WTC11 (cell line): ENCODE data around the gene ZNF367. TPM values are rescaled to one million over a fixed set of nuclear protein-coding genes. Genes with fewer than 3 reads are reported as not detected.

ENCODE experiments used
- ATAC-seq: fragments of 200-7000 bp; cut with Tn5 transposase; 2 replicates; pipeline ENCODE4 v1.10.0; 2021; ENCODE audit warnings: mild to moderate bottlenecking, moderate library complexity
- CTCF ChIA-PET: fragments of 300-600 bp; sonication (Branson Sonifier 250); formaldehyde crosslinking; loops from one replicate; lab custom pipeline; 2021; ENCODE audit warnings: antibody characterized with exemption; lab: Charles Lee
- POLR2A ChIA-PET: fragments of 350-600 bp; sonication (Branson Sonifier 250); formaldehyde crosslinking; loops from one replicate; lab custom pipeline; 2021; ENCODE audit warnings: antibody characterized with exemption; lab: Charles Lee
- DNase-seq: peaks from one replicate; pipeline ENCODE4 v3.0.0; 2021; ENCODE audit warnings: low spot score
- H3K27ac Mint-ChIP-seq: 2 replicates; pipeline ENCODE4 v1.8.0; 2021; ENCODE audit warnings: mixed read lengths
- H3K27me3 Mint-ChIP-seq: 2 replicates; pipeline ENCODE4 v1.8.0; 2021; ENCODE audit warnings: low read depth, mild to moderate bottlenecking, moderate library complexity, mixed read lengths
- H3K36me3 Mint-ChIP-seq: 2 replicates; pipeline ENCODE4 v1.8.0; 2021; ENCODE audit warnings: mixed read lengths
- H3K4me1 Mint-ChIP-seq: 2 replicates; pipeline ENCODE4 v1.8.0; 2022; ENCODE audit warnings: mixed read lengths
- H3K4me3 Mint-ChIP-seq: 2 replicates; pipeline ENCODE4 v1.8.0; 2021; ENCODE audit warnings: mild to moderate bottlenecking, moderate library complexity, mixed read lengths
- H3K9me3 Mint-ChIP-seq: 2 replicates; pipeline ENCODE4 v1.8.0; 2021; ENCODE audit warnings: mixed read lengths
- CBFB ChIP-seq: sonication (generic); formaldehyde crosslinking; IDR thresholded peaks from 2 replicates; pipeline ENCODE4 v1.8.1; 2022; ENCODE audit warnings: mild to moderate bottlenecking, low read depth, missing genetic modification reagents
- CREB1 ChIP-seq: sonication (generic); formaldehyde crosslinking; IDR thresholded peaks from 2 replicates; pipeline ENCODE4 v1.8.0; 2023; ENCODE audit warnings: mild to moderate bottlenecking, missing genetic modification reagents
- CREM ChIP-seq: sonication (generic); formaldehyde crosslinking; IDR thresholded peaks from 2 replicates; pipeline ENCODE4 v1.8.1; 2022; ENCODE audit warnings: mild to moderate bottlenecking, missing genetic modification reagents, moderate library complexity
- EMX1 ChIP-seq: fragments of 250-450 bp; sonication (Bioruptor Pico); IDR thresholded peaks from 2 replicates; pipeline ENCODE4 v1.8.0; 2021; ENCODE audit warnings: mild to moderate bottlenecking
- ETV6 ChIP-seq: sonication (generic); formaldehyde crosslinking; IDR thresholded peaks from 2 replicates; pipeline ENCODE4 v1.8.1; 2022; ENCODE audit warnings: mild to moderate bottlenecking, missing genetic modification reagents
- TEAD1 ChIP-seq: sonication (generic); formaldehyde crosslinking; IDR thresholded peaks from 2 replicates; pipeline ENCODE4 v1.8.0; 2022; ENCODE audit warnings: mild to moderate bottlenecking, missing genetic modification reagents
- TP53 ChIP-seq: sonication (generic); formaldehyde crosslinking; IDR thresholded peaks from 2 replicates; pipeline ENCODE4 v1.8.1; 2023; ENCODE audit warnings: mild to moderate bottlenecking, missing genetic modification reagents
- ZNF138 ChIP-seq: sonication (generic); formaldehyde crosslinking; conservative IDR thresholded peaks from 2 replicates; pipeline ENCODE4 v1.8.1; 2022; ENCODE audit warnings: mild to moderate bottlenecking, moderate library complexity, missing genetic modification reagents
- ZNF219 ChIP-seq: sonication (generic); formaldehyde crosslinking; IDR thresholded peaks from 2 replicates; pipeline ENCODE4 v1.8.0; 2023; ENCODE audit warnings: missing genetic modification reagents, mild to moderate bottlenecking, borderline replicate concordance
- ZNF416 ChIP-seq: fragments of 250-450 bp; sonication (Bioruptor Pico); IDR thresholded peaks from 2 replicates; pipeline ENCODE4 v1.9.0; 2021; ENCODE audit warnings: mild to moderate bottlenecking, inconsistent platforms
- total RNA-seq: library from RNA; stranded (reverse); gene quantifications from 3 replicates; pipeline ENCODE4 v1.2.3, GENCODE V29; 2021
- TF ChIP-seq, protein P1 (sequence below): sonication (generic); formaldehyde crosslinking; IDR thresholded peaks from 2 replicates; pipeline ENCODE4 v1.8.0; 2022; ENCODE audit warnings: mild to moderate bottlenecking, missing genetic modification reagents
- TF ChIP-seq, protein P2 (sequence below): fragments of 250-450 bp; sonication (Bioruptor Pico); conservative IDR thresholded peaks from 2 replicates; pipeline ENCODE4 v1.9.0; 2021; ENCODE audit warnings: mild to moderate bottlenecking
- TF ChIP-seq, protein P3 (sequence below): sonication (generic); formaldehyde crosslinking; IDR thresholded peaks from 2 replicates; pipeline ENCODE4 v1.8.1; 2023; ENCODE audit warnings: mild to moderate bottlenecking, missing genetic modification reagents, moderate library complexity
- TF ChIP-seq, protein P4 (sequence below): fragments of 250-450 bp; sonication (Bioruptor Pico); IDR thresholded peaks from 2 replicates; pipeline ENCODE4 v1.9.0; 2021; ENCODE audit warnings: moderate library complexity, mild to moderate bottlenecking, inconsistent platforms, borderline replicate concordance
- TF ChIP-seq, protein P5 (sequence below): sonication (generic); formaldehyde crosslinking; IDR thresholded peaks from 2 replicates; pipeline ENCODE4 v1.8.1; 2022; ENCODE audit warnings: low read depth, mild to moderate bottlenecking, moderate library complexity, missing genetic modification reagents, borderline replicate concordance
- TF ChIP-seq, protein P6 (sequence below): sonication (generic); formaldehyde crosslinking; IDR thresholded peaks from 2 replicates; pipeline ENCODE4 v1.8.0; 2023; ENCODE audit warnings: missing genetic modification reagents, mild to moderate bottlenecking, borderline replicate concordance
- TF ChIP-seq, protein P7 (sequence below): fragments of 250-450 bp; sonication (Bioruptor Pico); IDR thresholded peaks from 2 replicates; pipeline ENCODE4 v1.9.0; 2021; ENCODE audit warnings: mild to moderate bottlenecking, borderline replicate concordance
- TF ChIP-seq, protein P8 (sequence below): sonication (generic); formaldehyde crosslinking; IDR thresholded peaks from 2 replicates; pipeline ENCODE4 v1.8.1; 2023; ENCODE audit warnings: mild to moderate bottlenecking, missing genetic modification reagents

Gene ZNF367
- total RNA-seq, 1 experiment from 2014 or later, result 7.4 TPM

DNA sequence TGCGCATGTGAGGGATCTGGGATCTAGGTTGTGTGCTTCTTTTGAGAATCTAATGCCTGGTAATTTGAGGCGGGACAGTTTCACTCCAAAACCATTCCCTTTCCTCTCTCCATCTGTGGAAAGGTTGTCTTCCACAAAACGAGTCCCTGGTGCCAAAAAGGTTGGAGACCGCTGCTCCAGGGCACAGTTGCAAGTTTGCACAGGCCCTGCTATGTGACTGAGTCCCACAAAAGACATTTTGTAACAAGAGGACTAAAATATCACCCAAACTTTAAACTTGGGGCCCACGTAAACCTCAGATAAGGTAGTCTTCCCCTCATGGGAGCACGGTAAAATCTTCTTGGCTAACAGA lies 5.8 kb upstream of the ZNF367 start:
- peak overlapping the region; percentile 47; the same call in 1 of the 2 replicates for H3K27ac Mint-ChIP-seq
- DNase-seq (no peak), ATAC-seq (no peak)
- ChIA-PET CTCF (interaction anchor here (1.4 to 1.8 kb wide), 2 partner anchors 25 to 243 kb away, joined by 4 to 5 read pairs; partner anchors contain the start of gene HABP4), POLR2A (no interaction called here)
- peaks cover 31% of the 10 kb centered on the region for H3K4me1 Mint-ChIP-seq
- H3K27me3 Mint-ChIP-seq, result no peaks in the 10 kb centered on the region
- H3K4me3 Mint-ChIP-seq, result no peak overlapping the region
- H3K36me3 Mint-ChIP-seq, result no peaks in the 10 kb centered on the region
- TF ChIP-seq, protein P1, sequence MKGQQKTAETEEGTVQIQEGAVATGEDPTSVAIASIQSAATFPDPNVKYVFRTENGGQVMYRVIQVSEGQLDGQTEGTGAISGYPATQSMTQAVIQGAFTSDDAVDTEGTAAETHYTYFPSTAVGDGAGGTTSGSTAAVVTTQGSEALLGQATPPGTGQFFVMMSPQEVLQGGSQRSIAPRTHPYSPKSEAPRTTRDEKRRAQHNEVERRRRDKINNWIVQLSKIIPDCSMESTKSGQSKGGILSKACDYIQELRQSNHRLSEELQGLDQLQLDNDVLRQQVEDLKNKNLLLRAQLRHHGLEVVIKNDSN (CRISPR knock-in tag), result no peak
- H3K9me3 Mint-ChIP-seq, result no peaks in the 10 kb centered on the region

DNA sequence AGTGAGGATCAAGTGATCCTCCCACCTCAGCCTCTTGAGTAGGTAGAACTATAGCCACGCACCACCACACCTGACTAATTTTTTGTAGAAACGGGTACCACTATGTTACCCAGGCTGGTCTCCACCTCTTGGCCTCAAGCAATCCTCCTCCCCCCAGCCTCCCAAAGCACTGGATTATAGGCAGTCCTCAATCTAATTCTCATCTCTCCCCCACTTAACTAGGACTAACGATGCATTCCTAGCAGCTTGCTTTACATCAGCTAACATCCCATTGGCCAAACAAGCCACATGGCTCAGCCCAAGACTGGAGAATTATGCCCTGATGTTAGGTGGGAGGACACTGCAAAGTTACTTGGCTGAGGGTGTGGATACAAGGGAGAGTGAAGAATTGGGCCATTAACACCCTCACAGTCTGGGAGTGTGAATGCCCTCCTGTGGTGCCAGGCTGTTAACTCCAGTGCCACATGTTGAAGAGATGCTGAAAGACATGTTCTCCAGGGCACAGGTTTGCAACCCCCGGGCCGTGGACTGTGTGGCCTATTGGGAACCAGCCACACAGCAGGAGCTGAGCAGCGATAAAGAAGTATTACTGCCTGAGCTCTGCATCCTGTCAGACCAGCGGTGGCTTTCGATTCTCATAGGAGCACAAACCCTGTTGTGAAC lies 5.3 kb upstream of the ZNF367 start:
- H3K4me3 Mint-ChIP-seq, result no peak overlapping the region
- ChIA-PET CTCF (interaction anchor here (1.1 to 1.8 kb wide), 3 partner anchors 18 to 243 kb away, joined by 3 to 5 read pairs (median 4); partner anchors contain the start of gene HABP4), POLR2A (no interaction called here)
- H3K27me3 Mint-ChIP-seq, result no peaks in the 10 kb centered on the region
- no peaks in the 10 kb centered on the region for H3K9me3 Mint-ChIP-seq
- no peaks in the 10 kb centered on the region for H3K36me3 Mint-ChIP-seq
- peaks cover 31% of the 10 kb centered on the region for H3K4me1 Mint-ChIP-seq
- H3K27ac Mint-ChIP-seq, result peak overlapping the region; percentile 47; the same call in 1 of the 2 replicates
- ATAC-seq (no peak), DNase-seq (no peak)
- TF ChIP-seq EMX1 (CRISPR knock-in tag), result no peak
- TF ChIP-seq, protein P2, sequence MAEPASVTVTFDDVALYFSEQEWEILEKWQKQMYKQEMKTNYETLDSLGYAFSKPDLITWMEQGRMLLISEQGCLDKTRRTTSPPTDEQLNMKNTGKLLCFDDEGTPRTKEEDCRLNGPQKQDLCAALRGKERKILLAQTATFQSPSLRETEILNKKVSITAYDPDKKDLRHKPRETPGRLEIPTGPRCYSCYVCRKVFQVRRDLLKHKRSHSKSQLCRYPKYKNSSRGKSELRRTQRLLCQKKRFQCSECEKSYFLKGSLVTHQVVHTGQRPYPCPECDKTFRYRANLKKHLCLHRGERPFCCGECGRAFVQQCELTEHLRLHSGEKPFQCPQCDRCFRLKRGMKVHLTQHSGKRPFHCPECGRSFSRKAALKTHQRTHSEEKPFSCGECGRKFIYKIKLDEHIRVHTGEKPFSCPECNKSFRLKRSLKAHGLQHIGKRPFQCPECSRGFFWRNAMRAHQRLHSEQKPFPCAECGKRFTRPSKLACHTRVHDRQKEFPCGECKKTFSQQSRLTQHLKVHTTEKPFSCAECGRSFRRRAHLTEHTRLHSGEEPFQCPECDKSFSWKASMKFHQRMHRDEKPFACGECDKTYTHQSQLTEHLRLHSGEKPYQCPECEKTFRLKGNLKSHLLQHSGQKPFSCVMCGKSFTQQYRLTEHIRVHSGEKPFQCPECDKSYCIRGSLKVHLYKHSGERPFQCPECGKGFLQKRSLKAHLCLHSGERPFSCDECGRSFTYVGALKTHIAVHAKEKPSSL, result no peak
- TF ChIP-seq, protein P3, sequence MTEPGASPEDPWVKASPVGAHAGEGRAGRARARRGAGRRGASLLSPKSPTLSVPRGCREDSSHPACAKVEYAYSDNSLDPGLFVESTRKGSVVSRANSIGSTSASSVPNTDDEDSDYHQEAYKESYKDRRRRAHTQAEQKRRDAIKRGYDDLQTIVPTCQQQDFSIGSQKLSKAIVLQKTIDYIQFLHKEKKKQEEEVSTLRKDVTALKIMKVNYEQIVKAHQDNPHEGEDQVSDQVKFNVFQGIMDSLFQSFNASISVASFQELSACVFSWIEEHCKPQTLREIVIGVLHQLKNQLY, result no peak
- TF ChIP-seq, protein P4, sequence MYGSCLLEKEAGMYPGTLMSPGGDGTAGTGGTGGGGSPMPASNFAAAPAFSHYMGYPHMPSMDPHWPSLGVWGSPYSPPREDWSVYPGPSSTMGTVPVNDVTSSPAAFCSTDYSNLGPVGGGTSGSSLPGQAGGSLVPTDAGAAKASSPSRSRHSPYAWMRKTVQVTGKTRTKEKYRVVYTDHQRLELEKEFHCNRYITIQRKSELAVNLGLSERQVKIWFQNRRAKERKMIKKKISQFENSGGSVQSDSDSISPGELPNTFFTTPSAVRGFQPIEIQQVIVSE, result no peak
- TF ChIP-seq ZNF138 (CRISPR knock-in tag), result no peak
- no peak for TF ChIP-seq TEAD1 (CRISPR knock-in tag)
- TF ChIP-seq ZNF416, result no peak
- no peak for TF ChIP-seq TP53 (CRISPR knock-in tag)
- TF ChIP-seq CREM (CRISPR knock-in tag), result no peak
- TF ChIP-seq, protein P5, sequence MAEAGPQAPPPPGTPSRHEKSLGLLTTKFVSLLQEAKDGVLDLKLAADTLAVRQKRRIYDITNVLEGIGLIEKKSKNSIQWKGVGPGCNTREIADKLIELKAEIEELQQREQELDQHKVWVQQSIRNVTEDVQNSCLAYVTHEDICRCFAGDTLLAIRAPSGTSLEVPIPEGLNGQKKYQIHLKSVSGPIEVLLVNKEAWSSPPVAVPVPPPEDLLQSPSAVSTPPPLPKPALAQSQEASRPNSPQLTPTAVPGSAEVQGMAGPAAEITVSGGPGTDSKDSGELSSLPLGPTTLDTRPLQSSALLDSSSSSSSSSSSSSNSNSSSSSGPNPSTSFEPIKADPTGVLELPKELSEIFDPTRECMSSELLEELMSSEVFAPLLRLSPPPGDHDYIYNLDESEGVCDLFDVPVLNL (CRISPR knock-in tag), result no peak
- no peak for TF ChIP-seq CREB1
- no peak for TF ChIP-seq ETV6 (CRISPR knock-in tag)
- TF ChIP-seq, protein P6, sequence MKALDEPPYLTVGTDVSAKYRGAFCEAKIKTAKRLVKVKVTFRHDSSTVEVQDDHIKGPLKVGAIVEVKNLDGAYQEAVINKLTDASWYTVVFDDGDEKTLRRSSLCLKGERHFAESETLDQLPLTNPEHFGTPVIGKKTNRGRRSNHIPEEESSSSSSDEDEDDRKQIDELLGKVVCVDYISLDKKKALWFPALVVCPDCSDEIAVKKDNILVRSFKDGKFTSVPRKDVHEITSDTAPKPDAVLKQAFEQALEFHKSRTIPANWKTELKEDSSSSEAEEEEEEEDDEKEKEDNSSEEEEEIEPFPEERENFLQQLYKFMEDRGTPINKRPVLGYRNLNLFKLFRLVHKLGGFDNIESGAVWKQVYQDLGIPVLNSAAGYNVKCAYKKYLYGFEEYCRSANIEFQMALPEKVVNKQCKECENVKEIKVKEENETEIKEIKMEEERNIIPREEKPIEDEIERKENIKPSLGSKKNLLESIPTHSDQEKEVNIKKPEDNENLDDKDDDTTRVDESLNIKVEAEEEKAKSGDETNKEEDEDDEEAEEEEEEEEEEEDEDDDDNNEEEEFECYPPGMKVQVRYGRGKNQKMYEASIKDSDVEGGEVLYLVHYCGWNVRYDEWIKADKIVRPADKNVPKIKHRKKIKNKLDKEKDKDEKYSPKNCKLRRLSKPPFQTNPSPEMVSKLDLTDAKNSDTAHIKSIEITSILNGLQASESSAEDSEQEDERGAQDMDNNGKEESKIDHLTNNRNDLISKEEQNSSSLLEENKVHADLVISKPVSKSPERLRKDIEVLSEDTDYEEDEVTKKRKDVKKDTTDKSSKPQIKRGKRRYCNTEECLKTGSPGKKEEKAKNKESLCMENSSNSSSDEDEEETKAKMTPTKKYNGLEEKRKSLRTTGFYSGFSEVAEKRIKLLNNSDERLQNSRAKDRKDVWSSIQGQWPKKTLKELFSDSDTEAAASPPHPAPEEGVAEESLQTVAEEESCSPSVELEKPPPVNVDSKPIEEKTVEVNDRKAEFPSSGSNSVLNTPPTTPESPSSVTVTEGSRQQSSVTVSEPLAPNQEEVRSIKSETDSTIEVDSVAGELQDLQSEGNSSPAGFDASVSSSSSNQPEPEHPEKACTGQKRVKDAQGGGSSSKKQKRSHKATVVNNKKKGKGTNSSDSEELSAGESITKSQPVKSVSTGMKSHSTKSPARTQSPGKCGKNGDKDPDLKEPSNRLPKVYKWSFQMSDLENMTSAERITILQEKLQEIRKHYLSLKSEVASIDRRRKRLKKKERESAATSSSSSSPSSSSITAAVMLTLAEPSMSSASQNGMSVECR (CRISPR knock-in tag), result no peak
- no peak for TF ChIP-seq CBFB
- TF ChIP-seq, protein P7, sequence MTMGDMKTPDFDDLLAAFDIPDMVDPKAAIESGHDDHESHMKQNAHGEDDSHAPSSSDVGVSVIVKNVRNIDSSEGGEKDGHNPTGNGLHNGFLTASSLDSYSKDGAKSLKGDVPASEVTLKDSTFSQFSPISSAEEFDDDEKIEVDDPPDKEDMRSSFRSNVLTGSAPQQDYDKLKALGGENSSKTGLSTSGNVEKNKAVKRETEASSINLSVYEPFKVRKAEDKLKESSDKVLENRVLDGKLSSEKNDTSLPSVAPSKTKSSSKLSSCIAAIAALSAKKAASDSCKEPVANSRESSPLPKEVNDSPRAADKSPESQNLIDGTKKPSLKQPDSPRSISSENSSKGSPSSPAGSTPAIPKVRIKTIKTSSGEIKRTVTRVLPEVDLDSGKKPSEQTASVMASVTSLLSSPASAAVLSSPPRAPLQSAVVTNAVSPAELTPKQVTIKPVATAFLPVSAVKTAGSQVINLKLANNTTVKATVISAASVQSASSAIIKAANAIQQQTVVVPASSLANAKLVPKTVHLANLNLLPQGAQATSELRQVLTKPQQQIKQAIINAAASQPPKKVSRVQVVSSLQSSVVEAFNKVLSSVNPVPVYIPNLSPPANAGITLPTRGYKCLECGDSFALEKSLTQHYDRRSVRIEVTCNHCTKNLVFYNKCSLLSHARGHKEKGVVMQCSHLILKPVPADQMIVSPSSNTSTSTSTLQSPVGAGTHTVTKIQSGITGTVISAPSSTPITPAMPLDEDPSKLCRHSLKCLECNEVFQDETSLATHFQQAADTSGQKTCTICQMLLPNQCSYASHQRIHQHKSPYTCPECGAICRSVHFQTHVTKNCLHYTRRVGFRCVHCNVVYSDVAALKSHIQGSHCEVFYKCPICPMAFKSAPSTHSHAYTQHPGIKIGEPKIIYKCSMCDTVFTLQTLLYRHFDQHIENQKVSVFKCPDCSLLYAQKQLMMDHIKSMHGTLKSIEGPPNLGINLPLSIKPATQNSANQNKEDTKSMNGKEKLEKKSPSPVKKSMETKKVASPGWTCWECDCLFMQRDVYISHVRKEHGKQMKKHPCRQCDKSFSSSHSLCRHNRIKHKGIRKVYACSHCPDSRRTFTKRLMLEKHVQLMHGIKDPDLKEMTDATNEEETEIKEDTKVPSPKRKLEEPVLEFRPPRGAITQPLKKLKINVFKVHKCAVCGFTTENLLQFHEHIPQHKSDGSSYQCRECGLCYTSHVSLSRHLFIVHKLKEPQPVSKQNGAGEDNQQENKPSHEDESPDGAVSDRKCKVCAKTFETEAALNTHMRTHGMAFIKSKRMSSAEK (CRISPR knock-in tag), result no peak
- TF ChIP-seq, protein P8, sequence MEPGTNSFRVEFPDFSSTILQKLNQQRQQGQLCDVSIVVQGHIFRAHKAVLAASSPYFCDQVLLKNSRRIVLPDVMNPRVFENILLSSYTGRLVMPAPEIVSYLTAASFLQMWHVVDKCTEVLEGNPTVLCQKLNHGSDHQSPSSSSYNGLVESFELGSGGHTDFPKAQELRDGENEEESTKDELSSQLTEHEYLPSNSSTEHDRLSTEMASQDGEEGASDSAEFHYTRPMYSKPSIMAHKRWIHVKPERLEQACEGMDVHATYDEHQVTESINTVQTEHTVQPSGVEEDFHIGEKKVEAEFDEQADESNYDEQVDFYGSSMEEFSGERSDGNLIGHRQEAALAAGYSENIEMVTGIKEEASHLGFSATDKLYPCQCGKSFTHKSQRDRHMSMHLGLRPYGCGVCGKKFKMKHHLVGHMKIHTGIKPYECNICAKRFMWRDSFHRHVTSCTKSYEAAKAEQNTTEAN (CRISPR knock-in tag), result no peak
- TF ChIP-seq ZNF219 (CRISPR knock-in tag), result no peak
